Stromal cell of bone marrow (primary cell): ENCODE measurements around the gene ARHGAP19.

Experiments used
- DNase-seq: peaks from one replicate; pipeline ENCODE4 v3.0.0-alpha.2; 2012; ENCODE audit warnings: low read depth

Gene ARHGAP19

DNA sequence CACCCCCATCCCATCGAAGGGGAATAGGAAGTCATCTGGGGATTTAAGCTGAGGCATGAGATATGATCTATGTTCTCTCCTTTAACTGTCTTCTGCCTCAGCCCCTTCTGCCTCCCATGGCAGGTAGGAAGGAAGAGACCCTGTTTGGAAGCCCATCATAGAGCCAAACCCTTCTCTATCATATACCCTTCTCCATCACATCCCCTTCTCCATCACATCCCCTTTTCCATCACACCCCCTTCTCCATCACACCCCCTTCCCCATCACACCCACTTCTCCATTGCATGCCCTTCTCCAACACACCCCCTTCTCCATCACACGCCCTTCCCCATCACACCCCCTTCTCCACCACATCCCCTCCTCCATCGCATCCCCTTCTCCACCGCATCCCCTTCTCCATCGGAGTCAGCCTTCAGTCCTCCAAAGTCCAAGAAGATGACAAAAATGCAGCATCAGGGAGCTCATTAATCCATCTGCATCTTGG is 99.4 kb downstream of the ARHGAP19 start:
- DNase-seq: no peak

- no peak for DNase-seq
Measured at GRCh38 chr10:97190450-97190849, 102.0 kb downstream of the ARHGAP19 start.

DNA sequence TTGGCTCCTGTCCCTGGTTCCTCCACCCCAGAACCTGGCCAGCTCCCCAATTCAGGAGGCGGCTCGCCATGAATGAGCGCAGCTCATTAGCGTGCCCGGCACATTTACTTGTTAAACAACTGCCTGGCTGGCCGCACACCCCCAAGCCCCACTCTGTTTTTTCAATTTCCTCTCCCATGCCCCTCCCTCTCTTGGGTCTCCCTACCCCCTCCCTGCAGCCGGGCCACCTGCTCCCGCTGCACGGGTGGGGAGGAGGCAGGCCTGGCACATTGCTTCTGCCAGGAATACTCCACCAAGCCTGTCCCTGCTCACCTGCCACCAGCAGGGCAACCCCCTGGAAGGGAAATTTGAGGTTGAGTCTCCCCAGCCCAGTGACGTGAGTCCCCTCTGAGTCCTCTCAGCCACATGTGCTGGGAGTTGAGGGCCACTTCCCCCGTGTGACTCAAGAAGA is 104.2 kb downstream of the ARHGAP19 start:
- DNase-seq: no peak

DNA sequence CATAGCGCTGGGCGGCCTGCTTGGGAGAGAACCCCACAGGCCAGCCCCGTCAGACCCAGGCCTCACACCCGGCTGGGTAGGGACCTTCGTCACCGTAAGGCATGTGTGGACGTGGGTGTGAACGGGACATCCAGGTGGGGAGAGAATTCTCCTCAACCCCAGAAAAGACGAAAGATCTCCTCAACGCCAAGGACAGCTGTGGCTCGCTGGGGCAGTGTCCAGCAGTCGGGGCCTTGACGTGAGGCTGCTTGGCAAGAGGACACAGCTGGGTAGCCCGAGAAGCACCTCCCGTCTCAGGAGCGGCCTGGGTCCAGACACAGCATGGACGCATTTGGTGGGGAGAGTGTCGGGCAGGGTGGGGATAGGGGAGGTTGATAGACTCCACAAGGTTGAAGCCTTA is 105.5 kb downstream of the ARHGAP19 start:
- no peak for DNase-seq

DNA sequence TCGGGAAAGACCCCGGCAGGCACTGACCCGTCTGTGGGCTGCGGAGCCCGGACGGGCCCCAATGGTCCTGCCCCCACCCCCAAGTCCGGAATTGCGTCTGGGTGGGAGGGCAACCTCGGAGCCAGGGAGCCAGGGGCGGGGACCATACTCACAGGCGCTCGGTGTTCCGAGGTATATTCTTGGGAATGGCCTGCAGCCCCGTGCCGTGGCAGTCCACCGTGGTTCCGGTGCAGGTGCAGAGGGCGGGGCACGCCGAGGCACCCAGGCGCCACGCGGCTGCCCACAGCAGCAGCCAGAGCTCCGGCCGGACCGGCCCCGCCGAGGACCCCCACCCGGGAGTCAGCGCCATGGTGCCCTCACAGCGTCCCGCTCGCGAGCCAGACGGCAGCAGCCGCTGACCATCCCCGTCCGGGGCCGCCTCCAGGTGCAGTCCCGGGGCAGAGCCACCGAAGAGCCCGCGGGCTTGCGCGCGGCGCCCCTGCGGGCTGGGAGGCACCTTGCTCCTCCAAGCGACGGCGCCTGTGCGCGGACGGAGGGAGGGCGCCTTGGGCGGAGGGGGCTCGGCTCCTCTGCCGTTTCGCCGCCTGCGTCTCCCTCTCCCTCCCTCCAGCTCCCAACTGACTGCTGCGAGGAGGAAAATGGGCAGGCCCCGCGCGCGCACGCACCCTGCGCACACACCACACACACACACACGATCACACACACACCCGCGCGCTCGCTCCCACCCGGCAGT is 106.9 kb downstream of the ARHGAP19 start, which contains the start of gene SLIT1:
Gene SLIT1 (minus strand): TSS at position 634 of the 733 bp plus-strand sequence. CDS start 285 bp downstream, at position 349.
- no peak for DNase-seq

- DNase-seq: no peak
Measured at GRCh38 chr10:97184971-97185325, 107.5 kb downstream of the ARHGAP19 start.

GRCh38 chr10:97183314-97183713 is 109.1 kb downstream of the ARHGAP19 start:
- no peak for DNase-seq

DNA sequence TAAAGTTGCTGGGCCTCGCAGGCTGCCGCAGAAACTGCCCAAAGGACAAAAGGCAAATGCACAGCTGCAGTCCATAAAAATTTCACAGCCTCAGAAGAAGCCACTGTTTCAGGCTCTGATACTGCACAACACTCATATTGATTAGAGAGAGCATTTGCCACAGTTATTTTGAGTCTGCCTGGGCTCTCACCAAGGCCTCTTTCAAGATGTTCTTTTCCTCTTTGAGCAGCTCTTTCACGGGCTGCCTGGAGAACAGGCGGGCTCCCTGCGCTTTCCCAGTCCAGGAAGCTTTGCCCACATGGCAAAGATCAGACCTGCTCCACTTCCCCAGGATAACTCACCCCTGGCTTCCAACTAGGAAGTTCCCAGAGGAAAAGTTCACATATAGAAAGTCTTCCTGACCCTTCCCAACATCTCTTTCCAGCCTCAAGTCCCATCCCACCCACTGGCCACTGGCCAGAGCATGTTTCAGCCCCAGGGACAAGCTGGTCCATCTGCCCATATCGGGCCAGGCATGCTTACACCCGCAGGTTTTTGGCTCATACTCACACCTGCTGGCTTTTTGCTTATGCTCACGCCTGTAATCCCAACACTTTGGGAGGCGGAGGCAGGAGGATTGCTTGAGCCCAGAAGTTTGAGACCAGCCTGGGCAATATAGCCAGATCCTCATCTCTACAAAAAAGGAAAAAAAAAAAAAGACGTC is 110.0 kb downstream of the ARHGAP19 start:
- no peak for DNase-seq

GRCh38 chr10:97180986-97181385 is 111.5 kb downstream of the ARHGAP19 start:
- no peak for DNase-seq

DNA sequence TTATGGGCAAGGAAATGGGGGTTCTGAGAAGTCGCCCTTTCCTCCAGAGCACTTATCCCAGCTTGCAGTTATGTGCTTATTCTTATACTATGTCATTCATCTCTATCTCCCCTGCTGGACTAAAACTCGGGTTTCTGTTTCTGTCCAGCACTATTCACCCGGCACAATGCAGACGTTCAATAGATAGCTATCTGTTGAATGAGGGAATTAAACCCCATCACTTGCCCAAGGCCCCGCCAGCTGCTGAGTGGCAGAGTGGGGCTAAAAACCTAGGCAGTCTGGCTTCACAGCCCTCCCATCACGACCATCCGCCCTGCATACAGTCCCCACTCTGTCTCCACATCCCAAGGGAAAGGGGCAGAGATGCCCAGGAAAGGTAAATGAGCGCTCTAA is 112.1 kb downstream of the ARHGAP19 start:
- no peak for DNase-seq

DNA sequence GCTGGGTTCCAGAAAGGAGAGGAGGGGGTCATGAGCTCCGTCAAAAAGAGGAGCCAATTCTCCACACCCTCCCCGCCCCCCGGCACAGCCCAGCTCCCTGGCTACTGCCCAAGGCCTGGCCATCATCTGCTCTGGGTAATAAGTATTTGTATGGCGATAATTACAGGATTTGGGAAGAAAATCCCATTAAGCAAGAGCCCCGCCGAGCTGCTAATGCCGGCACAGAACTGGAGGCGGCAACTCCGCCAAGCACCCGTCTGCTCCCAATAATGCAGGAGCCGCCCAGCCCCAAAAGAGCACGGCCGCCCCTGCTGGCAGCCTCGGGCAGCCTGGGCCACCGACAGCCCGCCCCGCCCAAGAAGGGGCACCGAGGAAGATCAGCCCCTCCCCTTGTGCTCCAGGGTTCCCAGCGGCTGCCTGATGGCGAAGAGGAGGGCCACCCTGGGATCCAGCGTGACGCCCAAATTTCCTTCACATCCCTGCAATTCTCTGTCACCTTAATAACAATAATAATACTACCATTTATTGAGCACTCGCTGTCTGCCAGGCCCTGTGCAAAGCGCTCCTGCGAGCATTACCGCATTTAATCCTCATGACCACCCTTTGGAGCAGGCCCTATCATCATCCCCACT is 112.6 kb downstream of the ARHGAP19 start:
- DNase-seq: no peak

DNA sequence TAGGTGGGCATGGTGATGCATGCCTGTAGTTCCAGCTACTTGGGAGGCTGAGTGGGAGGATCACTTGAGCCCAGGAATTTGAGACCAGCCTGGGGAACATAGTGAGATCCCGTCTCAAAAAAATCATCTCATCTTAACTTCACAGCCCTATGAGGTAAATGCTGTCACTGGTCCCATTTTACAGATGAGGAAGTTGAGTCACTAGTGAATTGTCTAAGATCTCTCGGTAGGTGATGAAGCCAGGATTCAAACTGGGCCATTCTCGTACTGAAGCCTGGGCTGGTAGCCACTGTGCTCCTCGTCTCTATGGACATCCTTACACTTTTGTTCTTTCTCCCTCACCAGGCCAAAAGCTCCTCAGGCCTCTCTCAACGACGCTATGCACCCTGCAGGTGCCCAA is 113.1 kb downstream of the ARHGAP19 start:
- no peak for DNase-seq

- no peak for DNase-seq
Measured at GRCh38 chr10:97178074-97178473, 114.4 kb downstream of the ARHGAP19 start.

- no peak for DNase-seq
Measured at GRCh38 chr10:97176226-97176625, 116.2 kb downstream of the ARHGAP19 start.

DNA sequence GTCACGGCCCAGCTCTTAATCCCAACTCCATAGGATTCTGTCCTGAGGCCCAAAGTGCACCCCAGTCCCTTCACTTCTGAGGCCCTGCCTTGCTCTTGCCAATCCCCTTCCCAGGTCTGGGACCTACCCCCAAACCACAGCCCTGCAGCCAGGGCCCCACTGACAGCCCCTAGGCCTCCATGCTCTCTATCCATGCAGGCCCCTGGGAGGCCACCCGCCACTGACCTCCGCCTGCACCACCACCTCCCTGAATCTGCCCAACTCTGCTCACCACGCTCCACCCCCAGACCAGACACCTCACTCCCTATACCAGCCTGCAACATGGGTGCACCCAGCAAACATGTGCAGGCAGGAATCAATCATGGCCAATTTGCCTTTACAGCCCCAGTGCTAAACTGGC is 116.9 kb downstream of the ARHGAP19 start:
- DNase-seq: no peak

DNA sequence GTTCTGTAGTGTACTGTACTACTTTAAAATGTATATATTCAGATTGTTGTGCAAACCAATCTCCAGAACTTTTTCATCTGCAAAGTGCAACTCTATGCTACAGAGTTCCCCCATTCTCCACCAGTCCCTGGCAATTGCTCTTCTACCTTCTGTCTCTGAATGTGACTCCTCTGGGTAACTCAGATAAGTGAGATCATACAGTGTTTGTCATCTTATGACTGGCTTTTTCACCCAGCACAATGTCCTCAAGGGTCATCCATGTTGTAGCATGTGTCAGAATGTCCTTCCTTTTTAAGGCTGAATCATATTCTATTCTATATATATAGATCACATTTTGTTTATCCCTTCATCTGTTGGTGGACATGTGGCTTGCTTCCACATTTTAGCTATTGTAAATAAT is 117.5 kb downstream of the ARHGAP19 start:
- DNase-seq: no peak

DNA sequence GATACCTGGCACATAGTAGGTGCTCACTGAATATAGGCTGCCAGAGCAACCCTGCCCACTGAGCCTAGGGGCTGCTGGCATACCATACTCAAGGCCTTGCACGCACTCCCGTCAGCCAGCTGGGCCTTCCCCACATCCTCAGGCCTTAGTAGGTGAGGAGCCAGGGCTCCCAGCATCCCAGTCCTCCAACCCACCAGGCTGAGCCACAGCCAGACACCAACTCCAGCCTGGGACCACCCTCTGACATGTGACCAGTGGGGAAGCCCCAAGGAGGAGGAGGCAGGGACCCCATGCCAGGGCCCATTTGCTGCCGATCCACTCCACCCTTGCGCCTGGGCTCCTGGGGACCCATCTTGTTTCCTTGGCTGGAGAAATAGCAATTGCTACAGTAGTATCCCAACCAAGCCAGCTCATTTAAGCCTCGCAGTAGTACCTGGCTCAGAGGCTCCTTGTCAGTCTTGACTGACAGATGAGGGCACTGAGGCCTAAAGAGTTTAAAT is 118.1 kb downstream of the ARHGAP19 start:
- DNase-seq: no peak

GRCh38 chr10:97173036-97173435 is 119.4 kb downstream of the ARHGAP19 start:
- no peak for DNase-seq
